GM19043 (cell line): Measurements from ENCODE around the gene TBC1D14.

Source experiments
- ATAC-seq: cut with Tn5 transposase; IDR thresholded peaks from one replicate; pipeline ENCODE4 v1.9.1; 2021; ENCODE audit warnings: low read depth; ENCODE audit not compliant: unreplicated experiment

Gene TBC1D14

GRCh38 chr4:7052923-7053715 is 143.5 kb downstream of the TBC1D14 start:
- ATAC-seq, result no peak

- no peak for ATAC-seq
Measured at GRCh38 chr4:7054106-7054880, 144.7 kb downstream of the TBC1D14 start.

- no peak for ATAC-seq
Measured at GRCh38 chr4:7055111-7055989, 145.7 kb downstream of the TBC1D14 start.

- ATAC-seq, result no peak
Measured at GRCh38 chr4:7055990-7056325, 146.3 kb downstream of the TBC1D14 start.

GRCh38 chr4:7058792-7059191 is 149.2 kb downstream of the TBC1D14 start:
- ATAC-seq, result peak; percentile 27

- ATAC-seq, result no peak
Measured at GRCh38 chr4:7059662-7060061, 150.0 kb downstream of the TBC1D14 start.

GRCh38 chr4:7060346-7061150 is 150.9 kb downstream of the TBC1D14 start:
- no peak for ATAC-seq

GRCh38 chr4:7061815-7062214 is 152.2 kb downstream of the TBC1D14 start:
- no peak for ATAC-seq

GRCh38 chr4:7062816-7063215 is 153.2 kb downstream of the TBC1D14 start:
- no peak for ATAC-seq

- ATAC-seq, result no peak
Measured at GRCh38 chr4:7063362-7063761, 153.7 kb downstream of the TBC1D14 start.

- ATAC-seq, result no peak
Measured at GRCh38 chr4:7066006-7066405, 156.4 kb downstream of the TBC1D14 start.

- no peak for ATAC-seq
Measured at GRCh38 chr4:7066493-7066892, 156.9 kb downstream of the TBC1D14 start.

GRCh38 chr4:7067126-7067451 is 157.5 kb downstream of the TBC1D14 start:
- ATAC-seq, result no peak

GRCh38 chr4:7067452-7068278 is 158.0 kb downstream of the TBC1D14 start, which contains the start of gene GRPEL1:
TSS of gene GRPEL1 (minus strand) at chr4:7068064. CDS start at chr4:7068032, 32 bp downstream.
- peak; percentile 87 for ATAC-seq

GRCh38 chr4:7068279-7068842 is 158.7 kb downstream of the TBC1D14 start:
- peak; percentile 18 for ATAC-seq

- ATAC-seq, result no peak
Measured at GRCh38 chr4:7068883-7069282, 159.3 kb downstream of the TBC1D14 start.

GRCh38 chr4:7070729-7071511 is 161.3 kb downstream of the TBC1D14 start:
- ATAC-seq, result no peak

GRCh38 chr4:7073059-7073458 is 163.4 kb downstream of the TBC1D14 start:
- ATAC-seq, result no peak
